ENCODE measurements around the gene VWF. TPM values are rescaled to one million over a fixed set of nuclear protein-coding genes. Genes with fewer than 3 reads are reported as not detected.

VWF gene
- total RNA-seq, 1 donor: 0.72 TPM

DNA sequence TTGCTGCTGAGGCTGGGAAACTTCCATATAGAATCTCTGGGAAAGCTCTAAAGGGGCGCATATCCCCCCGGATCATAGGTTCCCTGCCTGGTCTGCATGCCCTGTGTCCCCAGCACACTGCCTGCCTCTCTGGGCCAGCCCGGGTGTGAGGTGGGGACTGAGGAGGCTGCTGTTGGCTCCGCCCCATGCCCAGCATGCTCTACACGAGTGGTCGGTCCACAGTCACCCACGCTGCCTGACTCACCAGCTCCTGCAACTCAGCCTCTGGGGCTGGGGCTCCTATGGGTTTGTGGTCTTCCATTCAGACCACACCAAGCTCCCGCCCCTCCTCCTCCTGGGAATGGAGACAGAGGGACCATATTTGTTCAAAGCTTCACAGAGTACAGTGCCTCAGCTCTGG is 90.9 kb downstream of the VWF start:
- Histone ChIP-seq H3K4me2 (ENCODE audit: insufficient read depth, low read length) (no peak overlapping the region), H3K79me2 (ENCODE audit: insufficient read depth, low read length) (no peaks in the 10 kb centered on the region), H3K27me3 (ENCODE audit: insufficient read depth, low read length) (no peaks in the 10 kb centered on the region), H3K4me3 (ENCODE audit: insufficient read depth, low read length) (no peak overlapping the region), H4K20me1 (ENCODE audit: insufficient read depth, low read length) (no peaks in the 10 kb centered on the region), H3K27ac (ENCODE audit: low read depth, low read length) (no peak overlapping the region), H3K36me3 (ENCODE audit: insufficient read depth, low read length) (no peaks in the 10 kb centered on the region), H3K9me3 (ENCODE audit: low read depth, low read length) (no peaks in the 10 kb centered on the region), H2AFZ (ENCODE audit: low read length) (no peak overlapping the region), H3K4me1 (ENCODE audit: insufficient read depth, low read length) (no peaks in the 10 kb centered on the region)
- peak; percentile 21 for DNase-seq (ENCODE audit: insufficient read length, low spot score, missing footprints)
- TF ChIP-seq CTCF (IDR thresholded peaks at IDR 0.05; ENCODE audit: extremely low read depth, low read depth, low read length): no peak

- no peaks in the 10 kb centered on the region for H4K20me1 ChIP-seq (ENCODE audit: insufficient read depth, low read length)
- no peaks in the 10 kb centered on the region for H3K79me2 ChIP-seq (ENCODE audit: insufficient read depth, low read length)
- no peak for DNase-seq (ENCODE audit: insufficient read length, low spot score, missing footprints)
- H3K4me3 ChIP-seq (ENCODE audit: insufficient read depth, low read length): no peak overlapping the region
- no peaks in the 10 kb centered on the region for H3K9me3 ChIP-seq (ENCODE audit: low read depth, low read length)
- no peak overlapping the region for H2AFZ ChIP-seq (ENCODE audit: low read length)
- no peak for TF ChIP-seq CTCF (IDR thresholded peaks at IDR 0.05; ENCODE audit: extremely low read depth, low read depth, low read length)
- no peak overlapping the region for H3K27ac ChIP-seq (ENCODE audit: low read depth, low read length)
- H3K36me3 ChIP-seq (ENCODE audit: insufficient read depth, low read length): no peaks in the 10 kb centered on the region
- no peaks in the 10 kb centered on the region for H3K4me1 ChIP-seq (ENCODE audit: insufficient read depth, low read length)
- H3K4me2 ChIP-seq (ENCODE audit: insufficient read depth, low read length): no peak overlapping the region
- H3K27me3 ChIP-seq (ENCODE audit: insufficient read depth, low read length): no peaks in the 10 kb centered on the region
Observed at GRCh38 chr12:6032726-6033125, 91.7 kb downstream of the VWF start.

DNA sequence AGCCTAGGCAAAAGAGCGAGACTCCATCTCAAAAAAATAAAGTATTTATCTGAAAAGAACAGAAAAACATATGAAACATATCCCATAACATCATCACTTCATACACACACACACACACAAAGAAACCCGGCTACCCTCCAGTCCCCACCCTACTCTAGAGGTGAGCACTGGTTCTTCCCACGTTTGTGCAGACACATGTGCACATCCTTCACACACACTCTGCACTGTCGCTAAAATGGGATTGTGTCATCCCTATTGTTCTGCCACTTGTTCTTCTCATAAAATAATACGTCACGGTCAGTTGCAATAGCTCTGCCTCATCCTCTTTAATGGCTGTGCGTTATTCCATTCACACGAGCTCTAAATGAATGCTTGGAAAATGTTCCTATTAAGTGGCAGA is 93.5 kb downstream of the VWF start:
- Histone ChIP-seq H3K79me2 (ENCODE audit: insufficient read depth, low read length) (no peaks in the 10 kb centered on the region), H2AFZ (ENCODE audit: low read length) (no peak overlapping the region), H4K20me1 (ENCODE audit: insufficient read depth, low read length) (no peaks in the 10 kb centered on the region), H3K4me1 (ENCODE audit: insufficient read depth, low read length) (no peaks in the 10 kb centered on the region), H3K27ac (ENCODE audit: low read depth, low read length) (no peak overlapping the region), H3K9me3 (ENCODE audit: low read depth, low read length) (no peaks in the 10 kb centered on the region), H3K27me3 (ENCODE audit: insufficient read depth, low read length) (no peaks in the 10 kb centered on the region), H3K4me2 (ENCODE audit: insufficient read depth, low read length) (no peak overlapping the region), H3K4me3 (ENCODE audit: insufficient read depth, low read length) (no peak overlapping the region), H3K36me3 (ENCODE audit: insufficient read depth, low read length) (no peaks in the 10 kb centered on the region)
- DNase-seq (ENCODE audit: insufficient read length, low spot score, missing footprints): peak; percentile 6
- TF ChIP-seq CTCF (IDR thresholded peaks at IDR 0.05; ENCODE audit: extremely low read depth, low read depth, low read length): no peak

- Histone ChIP-seq H2AFZ (ENCODE audit: low read length) (no peak overlapping the region), H3K4me3 (ENCODE audit: insufficient read depth, low read length) (no peak overlapping the region), H3K36me3 (ENCODE audit: insufficient read depth, low read length) (no peaks in the 10 kb centered on the region), H3K27me3 (ENCODE audit: insufficient read depth, low read length) (no peaks in the 10 kb centered on the region), H3K9me3 (ENCODE audit: low read depth, low read length) (no peaks in the 10 kb centered on the region), H3K4me2 (ENCODE audit: insufficient read depth, low read length) (no peak overlapping the region), H3K4me1 (ENCODE audit: insufficient read depth, low read length) (no peaks in the 10 kb centered on the region), H4K20me1 (ENCODE audit: insufficient read depth, low read length) (no peaks in the 10 kb centered on the region), H3K79me2 (ENCODE audit: insufficient read depth, low read length) (no peaks in the 10 kb centered on the region), H3K27ac (ENCODE audit: low read depth, low read length) (no peak overlapping the region)
- no peak for DNase-seq (ENCODE audit: insufficient read length, low spot score, missing footprints)
- TF ChIP-seq CTCF (IDR thresholded peaks at IDR 0.05; ENCODE audit: extremely low read depth, low read depth, low read length): no peak
Observed at GRCh38 chr12:6030081-6030480, 94.4 kb downstream of the VWF start.

Data from osteoblast (primary cell).